HG03175 (cell line): ENCODE measurements around the gene PCDH1.
"Not testable (repeated sequence)": the region's sequence is repeated elsewhere in the genome, so short reads cannot be mapped to it uniquely, and the experiment has no call there.

ENCODE experiments used
- ATAC-seq: cut with Tn5 transposase; IDR thresholded peaks from one replicate; pipeline ENCODE4 v1.9.1; 2021; ENCODE audit warnings: mild to moderate bottlenecking, moderate library complexity; ENCODE audit not compliant: unreplicated experiment

Gene PCDH1

GRCh38 chr5:141878186-141878710 is at the start of gene PCDH1:
Gene PCDH1 (minus strand): TSS chr5:141878410. CDS start chr5:141878262, 148 bp downstream.
- no peak for ATAC-seq

DNA sequence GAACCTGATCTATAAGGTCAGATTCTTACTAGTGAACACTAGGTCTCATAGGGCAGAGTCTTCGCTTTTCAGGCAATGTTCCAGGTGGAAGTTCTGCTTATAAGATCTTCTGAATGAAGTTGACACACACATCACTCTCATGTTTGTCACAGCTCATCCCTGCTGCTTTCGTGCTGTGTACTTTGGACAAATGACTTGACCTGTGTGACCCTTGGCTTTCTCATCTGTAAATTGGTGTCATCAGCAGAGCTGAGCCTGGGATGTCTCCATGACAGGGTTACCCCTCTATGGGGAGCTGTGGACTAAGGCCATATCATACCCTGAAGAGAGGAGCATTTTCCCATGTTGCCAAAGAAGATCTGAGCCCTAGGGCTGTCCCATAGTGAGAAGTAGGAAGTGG is 48.2 kb upstream of the PCDH1 start:
- no peak for ATAC-seq

DNA sequence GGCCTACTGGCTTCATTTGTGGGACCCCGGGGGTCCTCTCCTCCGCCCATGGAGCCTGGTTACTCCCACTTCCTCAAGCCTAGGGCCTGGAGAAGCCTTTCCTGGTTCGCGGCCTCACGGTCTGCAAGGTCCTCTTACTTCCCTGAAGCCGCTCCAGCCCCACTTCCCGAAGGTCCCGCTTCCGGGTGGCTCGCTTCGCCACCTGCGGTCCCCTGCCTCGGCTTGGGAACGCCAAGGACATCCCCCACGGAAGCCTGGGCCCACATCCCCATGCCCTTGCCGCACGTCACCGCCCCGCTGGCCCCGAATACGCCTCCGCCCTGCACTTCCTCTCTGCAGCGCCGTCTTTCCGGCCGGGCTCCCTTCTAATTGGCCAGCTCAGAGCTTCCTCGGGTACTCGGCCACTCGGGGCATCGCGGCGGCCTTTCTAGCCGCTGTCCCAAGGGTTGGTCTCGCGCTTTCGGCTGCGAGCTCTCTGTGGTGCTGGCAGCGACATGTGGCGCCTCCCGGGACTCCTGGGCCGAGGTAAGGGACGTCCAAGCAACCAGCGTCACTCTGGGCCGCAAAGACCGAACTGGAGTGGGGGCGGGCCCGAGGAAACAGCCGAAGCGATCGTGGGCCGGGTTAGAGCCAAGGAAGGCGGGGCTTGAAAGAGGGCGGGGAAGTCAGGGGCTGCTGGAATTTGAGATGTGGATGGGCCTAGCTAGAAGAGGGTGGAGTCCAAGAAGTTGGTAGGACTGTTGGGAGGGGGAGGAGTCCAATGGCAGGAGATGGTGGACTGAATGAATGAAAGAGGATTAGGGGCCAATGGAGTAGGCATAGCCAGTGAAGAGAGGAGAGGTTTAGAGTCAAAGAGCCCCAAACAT is 45.5 kb upstream of the PCDH1 start, which contains the start of gene DELE1:
DELE1 (plus strand) TSS at position 424 of the 866 bp plus-strand sequence; CDS start at position 495, 71 bp downstream.
- peak; percentile 98 for ATAC-seq

- ATAC-seq = not testable (repeated sequence)
Measured at GRCh38 chr5:141922827-141923447, 44.7 kb upstream of the PCDH1 start.

DNA sequence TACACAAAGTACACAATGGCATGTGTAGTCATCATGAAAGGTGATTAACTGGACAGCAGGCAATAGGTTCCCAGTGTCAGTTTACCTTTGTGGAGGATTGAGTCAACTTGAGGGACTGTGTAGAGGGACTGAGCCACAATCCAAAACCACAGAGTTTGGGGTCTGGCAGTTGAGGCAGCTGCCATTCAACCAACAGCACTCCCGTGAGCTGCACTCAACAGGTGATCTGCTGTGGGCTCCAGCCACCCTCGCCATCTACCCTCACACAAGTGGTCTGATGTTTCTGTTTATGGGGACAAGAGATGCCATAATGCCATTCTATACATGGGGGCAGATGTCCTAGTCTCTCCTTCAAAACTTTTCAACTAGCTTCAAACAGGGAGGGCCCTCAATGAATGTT is 42.6 kb upstream of the PCDH1 start:
- ATAC-seq = no peak

- no peak for ATAC-seq
Measured at GRCh38 chr5:141919218-141920119, 41.3 kb upstream of the PCDH1 start.

DNA sequence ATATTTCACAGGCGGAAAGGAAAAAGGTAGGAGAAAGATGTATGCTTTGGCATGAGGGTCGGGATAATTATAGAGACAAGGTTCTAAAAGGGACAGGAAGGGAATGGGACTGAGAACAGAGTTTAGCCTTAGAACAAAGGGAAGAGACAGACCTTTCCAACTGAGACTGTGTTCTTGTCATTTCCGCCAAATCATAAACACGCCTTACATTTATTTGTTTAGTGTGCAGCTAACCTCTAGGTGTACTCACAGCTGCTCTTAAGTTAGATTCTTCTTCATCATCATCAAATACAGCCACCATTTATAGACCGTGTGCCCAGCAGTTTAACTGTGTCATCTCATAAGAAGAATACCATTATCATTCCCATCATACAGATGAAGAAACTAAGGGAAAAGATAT is 39.5 kb upstream of the PCDH1 start:
- ATAC-seq = no peak

- no peak for ATAC-seq
Measured at GRCh38 chr5:141916522-141916921, 38.3 kb upstream of the PCDH1 start.

DNA sequence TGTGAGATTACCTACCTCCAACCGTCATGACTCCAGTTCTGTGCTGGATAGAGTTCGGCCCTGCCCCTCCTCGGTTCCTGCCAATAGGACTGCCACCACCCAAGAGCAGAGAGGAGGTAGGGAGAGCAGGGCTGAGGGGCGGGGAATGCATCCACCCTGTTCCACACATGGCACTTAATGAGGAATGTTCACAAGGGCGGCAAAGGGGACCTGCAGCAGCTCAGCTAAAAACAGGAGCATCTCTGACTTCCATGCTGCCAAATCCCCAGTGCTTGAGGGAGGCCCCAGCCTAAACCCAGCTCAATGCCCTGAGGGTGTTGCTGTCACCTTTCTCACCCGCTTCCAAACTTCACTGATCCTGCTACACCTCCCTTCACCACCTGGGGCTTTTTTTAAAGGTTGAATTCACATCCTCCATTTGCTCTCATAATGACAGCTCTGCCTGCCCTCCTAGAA is 37.7 kb upstream of the PCDH1 start:
- no peak for ATAC-seq

GRCh38 chr5:141914797-141915196 is 36.6 kb upstream of the PCDH1 start:
- ATAC-seq = no peak

DNA sequence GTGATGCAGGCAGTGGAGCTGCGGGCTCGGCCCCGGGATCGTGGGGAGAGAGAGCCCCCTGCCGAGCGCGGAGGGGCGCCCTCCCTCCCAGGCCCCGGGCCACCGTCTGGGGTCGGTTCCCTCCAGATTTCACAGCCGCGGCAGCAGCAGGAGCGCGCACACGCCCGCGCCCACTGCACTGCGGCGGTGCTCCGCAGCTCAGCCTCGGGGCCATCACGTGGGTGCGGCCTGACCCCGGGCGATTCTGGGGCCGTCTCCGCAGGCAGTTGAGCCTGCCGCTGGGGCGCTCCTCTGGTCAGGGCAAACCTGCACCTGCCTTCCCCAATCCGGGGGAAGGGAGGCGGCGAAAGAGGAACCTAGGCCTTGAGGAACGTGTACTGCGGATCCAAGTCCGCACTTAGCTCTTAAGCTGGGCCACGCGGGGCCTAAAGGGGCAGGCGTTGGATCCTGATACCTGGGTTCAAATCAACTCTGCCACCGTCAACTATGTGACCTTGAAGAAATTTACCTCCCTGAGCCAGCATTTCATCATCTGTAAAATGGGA is 36.1 kb upstream of the PCDH1 start:
- peak; percentile 73 for ATAC-seq

GRCh38 chr5:141913560-141914198 is 35.5 kb upstream of the PCDH1 start:
- ATAC-seq = no peak

DNA sequence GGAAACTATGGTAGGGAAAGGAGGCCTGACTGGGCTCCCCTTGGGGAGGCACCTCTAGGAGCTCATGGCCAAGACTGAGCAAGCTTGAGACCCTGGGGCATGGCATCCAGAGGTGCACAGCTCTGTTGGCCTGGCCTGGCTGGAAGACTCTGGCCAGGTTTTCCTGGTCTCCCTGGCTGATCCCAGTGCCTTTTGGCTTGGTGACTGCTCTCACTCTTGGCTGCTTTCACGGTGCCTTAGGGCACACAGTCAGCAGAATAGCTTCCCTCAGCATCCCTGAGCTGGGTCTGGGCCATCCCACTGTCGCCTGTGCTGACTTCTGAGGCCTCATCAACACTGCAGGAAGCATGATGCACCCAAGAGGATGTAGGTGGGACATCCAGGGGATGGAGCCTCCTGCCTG is 32.1 kb upstream of the PCDH1 start:
- no peak for ATAC-seq

DNA sequence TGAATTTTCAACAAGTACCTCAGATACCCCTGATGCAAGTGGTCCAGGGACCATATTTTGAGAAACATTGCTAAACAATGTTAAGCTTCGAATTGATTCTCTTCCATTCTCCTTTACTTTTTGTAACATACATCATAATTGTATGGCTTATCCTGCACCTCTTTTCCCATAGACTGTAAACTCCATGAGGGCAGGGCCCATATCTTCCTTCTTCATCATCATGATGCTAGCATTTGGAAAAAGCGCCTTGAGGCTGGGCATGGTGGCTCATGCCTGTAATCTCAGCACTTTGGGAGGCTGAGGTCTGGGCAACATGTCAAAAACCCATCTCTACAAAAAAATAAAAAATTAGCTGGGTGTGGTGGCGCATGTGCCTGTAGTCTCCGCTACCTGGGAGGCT is 31.0 kb upstream of the PCDH1 start:
- ATAC-seq = no peak

DNA sequence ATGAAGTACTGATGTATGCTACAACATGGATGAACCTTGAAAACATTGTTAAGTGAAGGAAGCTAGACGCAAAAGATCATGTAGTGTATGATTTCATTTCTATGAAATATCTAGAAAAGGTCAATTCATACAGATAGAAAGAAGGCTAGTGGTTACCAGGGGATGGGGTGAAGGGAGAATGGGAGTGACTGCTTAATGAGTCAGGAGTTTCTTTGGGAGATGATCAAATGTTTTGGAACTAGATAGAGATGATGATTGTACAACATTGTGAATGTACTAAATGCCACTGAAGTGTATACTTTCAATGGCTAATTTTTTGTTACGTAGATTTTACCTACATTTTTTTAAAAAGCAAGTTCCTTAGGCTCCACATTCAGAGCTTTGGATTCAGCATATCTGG is 30.6 kb upstream of the PCDH1 start:
- ATAC-seq = no peak

DNA sequence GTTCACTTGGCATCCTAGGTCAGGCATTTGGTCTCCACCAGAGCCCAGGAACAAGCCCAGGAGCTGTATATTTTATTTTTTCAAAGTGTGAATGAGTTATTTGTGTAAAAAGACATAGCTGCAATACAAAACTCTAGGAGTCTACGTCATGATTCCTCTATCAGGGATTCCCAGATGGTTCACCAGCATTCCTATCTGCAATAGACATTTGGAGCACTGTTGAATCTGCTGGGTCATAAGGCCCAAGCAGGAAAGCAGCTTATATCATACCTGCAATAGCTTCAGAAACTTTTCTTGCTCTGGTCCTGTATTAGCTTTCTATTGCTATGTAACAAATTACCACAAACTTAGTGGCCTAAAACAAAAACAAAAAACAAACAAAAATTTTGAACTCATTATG is 28.8 kb upstream of the PCDH1 start:
- ATAC-seq = no peak

- no peak for ATAC-seq
Measured at GRCh38 chr5:141906517-141906916, 28.3 kb upstream of the PCDH1 start.

DNA sequence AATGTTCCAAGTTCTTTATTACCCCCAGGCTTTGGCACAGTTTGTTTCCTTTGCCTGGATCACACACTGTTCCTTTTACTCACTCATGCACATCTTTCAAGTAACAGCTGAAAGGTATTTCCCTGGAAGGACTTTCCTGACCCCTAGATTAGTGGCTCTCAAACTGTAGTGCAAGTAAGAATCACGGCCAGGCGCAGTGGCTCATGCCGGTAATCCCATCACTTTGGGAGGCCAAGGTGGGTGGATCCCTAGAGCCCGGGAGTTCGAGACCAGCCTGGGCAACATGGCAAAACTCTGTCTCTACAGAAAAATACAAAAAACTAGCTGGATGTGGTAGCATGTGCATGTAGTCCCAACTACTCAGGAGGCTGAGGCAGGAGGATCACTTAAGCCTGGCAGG is 26.3 kb upstream of the PCDH1 start:
- no peak for ATAC-seq

DNA sequence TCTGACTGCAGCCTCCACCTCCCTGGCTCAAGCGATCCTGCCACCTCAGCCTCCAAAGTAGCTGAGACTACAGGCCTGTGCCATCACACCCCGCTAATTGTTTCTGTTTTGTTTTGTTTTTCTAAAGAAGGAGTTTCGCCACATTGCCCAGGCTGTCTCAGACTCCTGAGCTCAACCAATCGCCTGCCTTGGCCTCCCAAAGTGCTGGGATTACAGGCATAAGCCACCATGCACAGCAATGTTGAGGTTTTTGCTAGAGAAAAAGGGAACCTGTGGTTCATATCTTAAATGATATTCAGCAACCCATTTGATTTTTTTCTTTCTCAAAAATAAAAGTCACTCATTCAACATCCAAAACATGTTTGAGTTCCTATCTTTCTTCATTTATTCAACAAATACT is 25.1 kb upstream of the PCDH1 start:
- no peak for ATAC-seq
